ENCODE data around the gene CHST5.
"Not testable (repeated sequence)": the region's sequence is repeated elsewhere in the genome, so short reads cannot be mapped to it uniquely, and the experiment has no call there.

CHST5 gene

DNA sequence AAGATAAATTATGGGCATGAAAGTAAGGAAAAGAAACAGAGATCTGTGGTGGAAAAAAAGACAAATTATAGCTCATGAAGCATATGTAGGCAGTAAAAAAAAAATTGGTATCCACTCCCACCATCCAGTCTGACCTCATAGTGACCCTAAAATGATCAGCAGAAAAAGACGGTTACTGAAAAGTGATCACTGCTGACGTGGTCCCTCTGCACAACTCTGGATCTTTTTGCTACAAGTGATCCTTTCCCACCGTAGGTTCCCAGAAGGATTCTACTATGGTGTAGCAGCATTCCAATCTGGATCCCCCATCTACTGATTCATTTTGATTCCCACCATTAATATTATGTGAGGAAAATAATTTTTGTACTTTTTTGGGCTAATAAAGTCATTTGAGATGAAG is 29.8 kb downstream of the CHST5 start:
- no peak for DNase-seq (ENCODE audit: low spot score)

DNA sequence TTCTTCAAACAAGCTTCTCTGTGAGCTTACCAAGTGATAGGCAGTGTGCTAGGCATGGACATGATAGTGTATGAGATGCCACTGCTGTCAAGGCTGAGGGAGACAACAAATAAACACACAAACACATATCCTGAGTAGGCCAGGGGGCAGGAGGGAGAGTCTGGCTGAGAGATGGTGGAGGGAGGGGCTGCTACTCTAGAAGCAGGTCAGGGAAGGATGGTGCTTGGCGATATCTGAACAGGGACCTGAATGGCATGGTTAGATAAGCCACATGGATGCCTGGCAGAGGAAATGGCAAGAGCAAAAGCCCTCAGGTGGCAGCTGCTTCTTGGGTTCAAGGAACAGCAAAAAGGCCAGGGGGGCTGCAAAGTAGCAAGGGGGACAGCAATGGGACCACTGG is 32.1 kb downstream of the CHST5 start:
- no peak for DNase-seq (ENCODE audit: low spot score)

DNA sequence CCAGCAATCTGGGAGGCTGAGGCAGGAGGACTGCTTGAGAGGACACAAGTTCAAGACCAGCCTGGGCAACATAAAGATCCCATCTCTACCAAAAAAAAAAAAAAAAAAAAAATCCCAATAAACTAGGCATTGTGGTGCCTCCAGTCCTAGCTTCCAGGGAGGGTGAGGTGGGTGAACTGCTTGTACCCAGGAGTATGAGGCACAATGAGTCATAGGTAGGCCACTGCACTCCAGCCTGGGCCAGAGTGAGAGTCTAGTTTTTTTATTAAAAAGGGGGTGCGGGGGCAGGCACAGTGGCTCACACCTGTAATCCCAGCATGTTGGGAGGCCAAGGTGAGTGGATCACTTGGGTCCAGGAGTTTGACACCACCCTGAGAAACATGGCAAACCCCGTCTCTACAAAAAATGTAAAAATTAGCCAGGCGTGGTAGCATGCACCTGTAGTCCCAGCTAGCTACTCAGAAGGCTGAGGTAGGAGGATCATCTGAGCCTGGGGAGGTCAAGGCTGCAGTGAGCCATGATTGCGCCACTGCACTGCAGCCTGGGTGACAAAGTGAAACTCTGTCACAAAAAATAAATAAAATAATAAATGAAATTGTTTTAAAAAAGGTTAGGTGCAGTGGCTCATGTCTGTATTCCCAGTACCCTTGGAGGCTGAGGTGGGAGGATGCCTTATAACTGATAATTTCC is 32.8 kb downstream of the CHST5 start:
- DNase-seq (ENCODE audit: low spot score) = no peak

DNA sequence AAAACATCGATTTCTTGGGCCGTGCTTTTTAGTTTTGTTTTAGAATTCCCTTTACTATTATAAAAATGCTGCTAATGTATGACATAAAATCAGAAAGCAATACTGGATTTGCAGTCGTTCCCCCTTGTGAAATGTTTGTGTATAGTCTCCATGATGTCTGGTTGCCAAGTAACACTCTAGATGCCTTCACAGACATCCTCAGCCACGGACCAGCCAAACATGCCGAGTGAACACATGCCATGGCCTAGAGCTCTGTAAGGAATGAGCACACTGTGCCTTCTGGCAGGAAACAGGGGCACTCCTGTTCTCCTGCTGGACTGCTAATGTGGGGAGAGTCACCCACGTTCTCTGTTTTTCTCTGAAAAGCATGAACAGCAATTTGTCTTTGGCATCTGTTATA is 34.1 kb downstream of the CHST5 start:
- not testable (repeated sequence) for DNase-seq (ENCODE audit: low spot score)

DNA sequence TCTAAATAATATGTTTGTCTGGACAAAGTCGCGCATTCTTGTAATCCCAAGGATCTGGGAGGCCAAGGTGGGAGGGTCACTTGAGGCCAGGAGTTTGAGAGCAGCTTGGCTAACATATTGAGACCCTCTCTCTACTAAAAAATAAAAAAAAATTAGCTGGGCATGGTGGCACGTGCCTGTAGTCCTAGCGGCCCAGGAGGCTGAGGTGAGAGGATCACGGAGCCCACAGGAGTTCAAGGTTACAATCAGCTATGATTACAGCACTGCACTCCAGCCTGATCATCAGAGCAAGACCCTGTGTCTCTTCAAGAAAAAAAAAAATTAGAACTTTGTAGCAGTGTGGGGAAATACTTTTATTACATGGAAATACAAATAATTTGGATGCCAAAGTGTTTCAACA is 34.5 kb downstream of the CHST5 start:
- no peak for DNase-seq (ENCODE audit: low spot score)

DNA sequence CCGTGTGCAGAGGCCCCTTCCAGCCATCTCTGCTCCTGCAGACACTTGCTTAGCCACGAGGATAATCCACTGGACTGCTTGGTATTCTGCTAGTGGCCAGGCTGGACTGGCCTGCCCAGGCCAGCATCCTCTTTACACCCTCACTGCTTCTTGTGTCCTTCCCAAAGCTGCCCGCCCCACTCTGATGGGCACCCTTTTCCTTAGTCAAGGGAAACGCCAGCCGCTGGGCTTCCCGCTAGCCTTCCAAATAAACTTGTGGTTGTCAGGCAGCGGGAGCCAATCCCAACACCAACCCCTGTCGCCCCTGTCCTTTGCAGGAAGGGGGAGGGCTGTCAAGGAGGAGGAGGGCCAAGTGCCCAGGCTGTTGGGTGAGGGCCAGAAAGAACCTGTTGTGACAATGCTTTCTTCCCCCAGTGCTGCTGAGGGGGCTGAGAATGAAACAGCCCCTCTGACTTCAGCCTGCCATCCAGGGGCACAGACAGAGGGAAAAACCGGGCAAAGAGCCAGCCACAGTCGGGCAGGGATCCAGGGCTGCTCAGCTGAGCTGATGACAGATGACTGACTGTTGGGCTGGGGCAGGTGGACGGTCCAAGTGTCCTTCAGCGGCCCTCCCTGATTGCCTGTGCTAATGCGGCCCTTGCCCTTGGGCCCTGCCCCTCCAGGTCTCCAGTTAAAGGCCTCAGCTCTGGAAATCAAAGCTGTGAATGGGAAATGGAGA is 37.1 kb downstream of the CHST5 start:
- not testable (repeated sequence) for DNase-seq (ENCODE audit: low spot score)

DNA sequence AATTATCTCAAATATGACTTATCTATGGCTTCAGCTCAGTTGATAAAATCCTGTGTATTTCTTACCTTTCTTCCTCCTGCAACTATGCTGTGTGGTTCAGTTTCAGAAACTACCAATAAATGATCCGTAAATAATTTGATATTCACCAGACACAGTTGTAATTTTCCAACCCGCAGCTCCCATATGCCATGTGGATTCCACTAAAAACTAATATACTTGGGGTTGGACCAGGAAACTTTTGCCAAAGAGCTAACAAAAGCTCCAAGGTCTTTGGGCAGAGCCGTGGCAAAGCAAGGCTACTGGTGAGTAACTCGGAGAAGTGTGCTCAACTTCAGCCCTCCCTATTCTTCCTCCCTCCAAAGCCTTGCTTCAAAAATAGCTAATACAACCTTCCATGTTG is 38.4 kb downstream of the CHST5 start:
- DNase-seq (ENCODE audit: low spot score) = no peak

DNA sequence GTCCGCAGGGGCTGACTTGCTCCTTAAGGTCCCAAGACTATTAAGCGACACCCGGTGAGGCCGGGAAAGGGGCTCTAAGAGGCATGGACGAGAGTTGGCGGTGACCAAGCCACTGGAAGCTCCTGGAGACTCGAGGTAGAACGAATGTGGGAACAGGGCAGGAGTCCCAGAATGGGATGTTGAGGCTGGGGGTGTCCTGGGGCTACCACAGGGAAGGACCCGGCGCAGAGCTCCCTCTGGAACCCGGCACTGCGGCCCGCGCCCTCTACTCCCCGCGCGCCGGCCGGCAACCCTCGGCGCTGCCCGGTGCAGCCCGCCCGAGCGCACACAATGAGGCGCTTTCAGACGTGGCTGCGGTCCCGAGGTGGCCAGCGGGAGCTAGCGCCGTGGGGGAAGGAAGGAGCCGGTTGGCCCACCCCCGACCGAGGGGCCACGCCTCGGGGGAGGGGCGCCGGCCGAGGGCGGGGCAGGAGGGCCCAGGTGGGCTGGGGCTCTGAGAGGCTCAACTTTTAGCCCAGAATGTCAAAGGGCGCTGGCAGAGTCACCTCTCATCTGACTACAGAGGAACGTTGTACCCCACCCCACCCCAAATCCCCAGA is 40.7 kb downstream of the CHST5 start, which contains the start of gene CHST6:
Gene CHST6 (minus strand): TSS at position 366 of the 599 bp plus-strand sequence. CDS start 15,613 bp downstream, outside the sequence.
- DNase-seq (ENCODE audit: low spot score) = no peak

DNA sequence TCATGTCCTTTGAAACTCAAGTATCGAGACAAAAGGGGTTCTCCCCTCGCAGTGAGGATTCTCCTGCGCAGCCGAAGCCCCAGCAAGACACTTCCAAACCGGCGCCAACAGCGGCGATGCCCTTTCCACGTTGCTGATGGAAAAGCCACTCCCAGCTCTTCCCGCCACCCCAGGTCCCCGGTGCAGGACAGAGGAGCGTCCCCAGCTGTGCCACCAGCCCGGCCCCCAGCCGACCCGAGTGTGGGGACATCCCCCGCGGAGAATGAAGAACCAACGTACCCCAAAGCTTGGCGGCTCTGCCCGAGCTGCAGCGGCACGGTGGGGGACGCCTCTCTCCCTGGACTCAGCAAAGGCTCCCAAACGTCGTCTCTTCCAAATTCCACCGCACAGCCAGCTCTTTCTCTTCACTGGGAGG is 41.2 kb downstream of the CHST5 start:
- no peak for DNase-seq (ENCODE audit: low spot score)

DNA sequence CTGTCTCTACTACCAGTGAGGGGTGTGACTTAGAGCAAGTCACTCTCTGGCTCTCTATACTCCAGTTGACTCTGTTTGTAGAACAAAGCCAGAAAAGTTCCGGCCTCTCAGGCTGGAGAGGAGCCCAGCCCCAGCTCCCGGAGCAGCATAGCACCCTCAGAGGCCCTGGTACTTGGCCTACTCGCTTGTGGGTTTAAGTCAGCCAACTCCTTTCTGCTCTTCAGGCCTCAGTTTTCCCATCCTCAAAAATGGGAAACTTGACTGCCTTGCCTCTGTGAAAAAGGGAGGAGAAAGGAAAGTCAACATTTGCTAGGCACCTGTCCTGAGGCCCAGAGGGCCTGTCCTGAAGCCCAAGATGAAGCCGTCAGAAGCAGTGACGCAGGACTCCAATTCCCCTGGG is 41.7 kb downstream of the CHST5 start:
- DNase-seq (ENCODE audit: low spot score) = no peak

DNA sequence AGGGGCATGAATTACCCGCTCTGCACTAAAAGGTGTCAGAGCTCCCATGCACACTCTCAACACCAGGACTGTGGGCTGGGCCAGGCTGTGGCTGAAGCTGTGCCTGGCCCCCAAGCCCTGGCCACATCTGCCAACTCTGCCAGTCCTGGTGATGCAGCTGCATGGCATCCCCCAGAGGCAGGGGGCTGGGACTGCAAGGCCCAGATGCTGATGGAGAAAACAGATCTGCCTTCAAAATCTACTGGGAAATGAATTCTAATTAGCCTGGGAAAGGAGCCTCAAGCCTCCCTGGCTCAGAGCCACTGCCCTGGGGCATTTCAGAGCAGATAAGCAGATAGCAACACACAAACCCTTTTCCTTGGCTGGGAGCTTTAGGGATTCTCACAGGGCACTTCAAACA is 44.0 kb downstream of the CHST5 start:
- DNase-seq (ENCODE audit: low spot score) = no peak

DNA sequence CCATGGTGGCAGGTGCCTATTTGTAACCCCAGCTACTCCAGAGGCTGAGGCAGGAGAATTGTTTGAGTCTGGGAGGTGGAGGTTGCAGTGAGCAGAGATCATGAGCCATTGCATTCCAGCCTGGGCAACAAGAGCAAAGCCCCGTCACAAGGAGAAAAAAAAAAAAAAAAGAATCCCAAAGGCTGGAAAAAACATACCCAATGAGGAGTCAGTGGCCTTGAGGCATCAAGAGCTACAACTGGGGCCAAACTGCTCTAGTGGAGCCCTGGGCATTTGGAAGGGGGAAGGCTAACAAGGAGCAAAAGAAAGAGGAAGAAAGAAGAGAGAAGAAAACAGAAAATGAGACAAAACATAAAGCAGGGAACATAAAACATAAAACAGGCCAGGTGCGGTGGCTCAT is 47.6 kb downstream of the CHST5 start:
- no peak for DNase-seq (ENCODE audit: low spot score)

DNA sequence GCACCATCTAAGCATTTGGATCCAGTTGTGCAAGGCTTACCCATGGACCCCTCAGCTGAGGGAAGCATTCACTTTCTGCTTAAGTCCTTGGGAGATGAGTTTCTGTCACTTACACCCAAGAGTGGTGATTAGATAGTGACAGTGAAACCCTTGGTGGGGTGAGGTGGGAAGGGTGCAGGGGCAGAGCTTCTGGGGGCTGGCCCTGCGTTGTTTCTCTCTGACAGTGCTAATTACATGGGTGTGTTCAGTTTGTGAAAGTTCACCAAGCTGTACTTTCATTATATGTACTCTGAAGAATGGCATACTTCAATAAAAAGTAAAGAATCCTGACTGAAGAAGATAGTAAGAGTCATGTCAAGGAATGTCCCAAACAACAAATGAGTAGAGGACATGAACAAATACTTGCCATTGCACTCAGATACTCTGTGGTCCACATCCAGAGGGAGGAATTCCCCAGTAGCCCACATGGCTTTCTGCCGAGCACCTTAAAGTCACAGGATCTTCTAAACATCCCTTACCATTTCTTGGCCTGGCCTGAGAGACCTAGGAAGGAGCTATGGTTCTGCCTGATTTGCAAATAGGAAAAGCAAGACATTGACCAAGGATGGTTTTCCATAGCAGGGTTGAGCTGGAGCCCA is 49.1 kb downstream of the CHST5 start:
- no peak for DNase-seq (ENCODE audit: low spot score)

DNA sequence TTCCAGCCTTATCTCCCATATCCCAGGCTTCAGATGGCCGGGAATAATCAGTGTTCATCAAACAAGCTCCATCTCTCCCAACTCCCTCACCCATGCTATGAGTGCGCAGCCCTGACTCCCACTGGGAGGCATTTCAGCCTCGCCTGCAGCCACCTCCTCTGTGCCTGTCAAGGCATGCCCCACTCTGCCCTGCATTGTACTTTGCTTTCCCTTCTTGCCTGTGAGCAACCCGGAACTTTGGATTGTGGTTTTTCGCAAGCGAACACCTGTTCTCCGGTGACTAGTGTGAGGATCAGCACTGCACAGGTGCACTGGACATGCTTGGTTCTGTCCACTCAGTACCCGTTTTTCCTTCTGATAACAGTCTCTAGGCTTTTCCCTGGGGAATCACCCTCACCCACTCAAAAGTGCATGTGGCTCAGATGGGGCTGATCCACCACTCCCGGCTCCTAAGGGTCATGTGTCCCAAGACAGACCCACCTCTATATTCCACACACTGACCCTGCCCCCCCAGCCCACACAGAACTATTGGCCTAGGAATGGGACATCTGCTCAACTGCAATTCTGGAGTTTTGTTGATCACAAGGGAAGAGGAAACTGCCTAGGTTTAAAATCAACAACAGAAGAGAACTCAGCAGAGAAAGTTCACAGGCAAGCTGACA is 49.8 kb downstream of the CHST5 start:
- DNase-seq (ENCODE audit: low spot score) = no peak

DNA sequence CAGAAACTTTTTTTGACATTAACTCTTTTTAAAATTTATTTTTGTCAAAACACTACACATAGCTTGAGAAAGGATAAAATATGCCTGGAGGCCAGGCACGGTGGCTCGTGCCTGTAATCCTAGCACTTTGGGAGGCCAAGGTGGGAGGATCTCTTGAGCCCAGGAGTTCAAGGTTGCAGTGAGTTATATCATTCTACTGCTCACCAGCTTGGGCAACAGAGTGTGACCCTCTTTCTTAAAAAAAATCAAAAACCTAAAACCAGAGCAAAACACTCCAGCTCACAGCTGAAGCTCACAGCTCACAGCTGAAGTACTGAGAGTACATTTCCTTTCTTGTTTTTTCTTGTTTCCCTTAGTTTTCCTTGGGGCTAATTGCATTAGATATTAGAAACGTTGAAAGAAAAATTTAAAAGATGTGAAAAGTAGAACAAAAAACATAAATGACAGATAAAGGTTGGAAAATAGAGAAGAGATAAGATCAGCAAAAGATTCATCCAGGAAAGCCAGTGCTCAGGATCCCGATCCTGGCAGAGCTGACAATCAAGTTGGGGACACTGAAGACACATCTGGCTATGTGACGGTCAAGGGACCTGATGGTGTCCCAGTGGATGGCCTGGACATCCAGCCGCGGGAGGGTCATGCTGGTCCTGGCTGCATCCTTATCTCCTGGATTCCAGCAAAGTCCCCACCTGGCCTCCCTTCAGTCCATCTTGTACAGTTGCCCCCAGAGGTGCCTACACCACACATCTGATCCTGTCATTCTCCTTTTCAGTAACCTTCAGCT is 50.5 kb downstream of the CHST5 start:
- DNase-seq (ENCODE audit: low spot score) = no peak

DNA sequence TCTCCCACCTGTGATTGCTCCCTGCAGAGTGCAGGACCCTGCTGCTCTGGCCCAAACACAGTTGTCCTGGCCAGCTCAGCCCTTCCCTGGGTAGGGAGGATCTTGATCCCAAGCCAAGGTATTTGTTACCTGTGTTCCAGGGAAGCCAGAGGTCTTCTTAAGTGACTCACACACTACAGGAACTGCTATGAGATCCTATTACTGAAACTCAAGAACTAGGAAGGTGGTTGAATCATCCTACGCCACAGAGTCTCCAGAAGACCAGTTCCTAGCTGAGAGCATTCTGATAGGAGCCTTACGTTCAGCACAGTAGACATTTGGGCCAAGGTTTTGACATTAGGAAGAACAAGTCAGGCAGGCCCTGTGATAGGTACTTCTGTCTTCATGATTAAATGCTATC is 52.7 kb downstream of the CHST5 start:
- no peak for DNase-seq (ENCODE audit: low spot score)

DNA sequence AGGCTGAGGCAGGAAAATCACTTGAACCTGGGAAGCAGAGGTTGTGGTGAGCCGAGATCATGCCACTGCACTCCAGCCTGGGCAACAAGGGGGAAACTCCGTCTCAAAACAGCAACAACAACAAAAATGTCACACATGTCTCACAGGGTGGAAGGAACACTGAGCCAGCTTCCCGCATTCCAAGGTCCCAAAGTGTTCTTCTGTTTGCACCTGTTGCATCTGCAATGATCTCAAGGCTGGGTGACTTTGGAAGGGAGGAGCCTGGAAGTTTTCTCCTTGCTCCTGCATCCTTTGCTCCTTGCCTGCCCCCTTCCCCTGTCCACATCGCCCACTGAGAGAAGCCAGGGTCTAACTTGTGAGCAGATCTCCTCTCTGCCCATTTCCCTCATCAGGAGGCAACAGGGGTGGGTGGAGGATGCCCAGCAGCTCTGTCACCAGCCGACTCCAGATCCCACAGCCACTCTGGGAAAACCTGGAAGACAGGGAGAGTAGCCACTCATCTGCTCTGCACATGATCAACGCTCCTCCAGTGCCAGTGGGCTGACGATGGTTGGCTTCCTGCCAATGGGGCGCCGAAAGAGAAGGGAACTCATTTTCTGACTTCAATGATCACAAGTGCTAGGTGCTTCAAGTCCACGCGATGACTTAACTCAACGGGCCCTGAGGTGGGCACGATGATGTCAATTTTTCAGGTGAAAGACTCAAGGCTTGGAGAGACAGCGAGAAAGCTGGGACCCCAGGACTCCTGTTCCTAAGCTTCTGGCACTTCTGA is 53.3 kb downstream of the CHST5 start:
- no peak for DNase-seq (ENCODE audit: low spot score)

DNA sequence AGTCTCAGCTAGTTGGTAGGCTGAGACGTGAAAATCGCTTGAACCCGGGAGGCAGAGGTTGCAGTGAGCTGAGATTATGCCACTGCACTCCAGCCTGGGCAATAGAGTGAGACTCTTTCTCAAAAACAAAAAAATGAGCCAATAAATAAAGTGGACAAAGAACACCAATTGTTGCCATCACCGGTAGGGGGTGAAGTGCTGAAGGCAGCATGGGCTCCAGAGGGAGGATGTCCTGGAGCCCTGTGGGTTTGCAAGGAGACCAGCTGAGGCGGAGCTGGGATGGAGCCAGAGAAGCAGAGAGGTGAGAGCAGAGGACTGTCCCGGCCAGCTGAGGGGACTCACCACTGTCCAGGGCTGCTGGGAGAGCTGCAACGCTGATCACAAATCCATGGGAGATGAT is 54.4 kb downstream of the CHST5 start:
- DNase-seq (ENCODE audit: low spot score) = no peak

DNA sequence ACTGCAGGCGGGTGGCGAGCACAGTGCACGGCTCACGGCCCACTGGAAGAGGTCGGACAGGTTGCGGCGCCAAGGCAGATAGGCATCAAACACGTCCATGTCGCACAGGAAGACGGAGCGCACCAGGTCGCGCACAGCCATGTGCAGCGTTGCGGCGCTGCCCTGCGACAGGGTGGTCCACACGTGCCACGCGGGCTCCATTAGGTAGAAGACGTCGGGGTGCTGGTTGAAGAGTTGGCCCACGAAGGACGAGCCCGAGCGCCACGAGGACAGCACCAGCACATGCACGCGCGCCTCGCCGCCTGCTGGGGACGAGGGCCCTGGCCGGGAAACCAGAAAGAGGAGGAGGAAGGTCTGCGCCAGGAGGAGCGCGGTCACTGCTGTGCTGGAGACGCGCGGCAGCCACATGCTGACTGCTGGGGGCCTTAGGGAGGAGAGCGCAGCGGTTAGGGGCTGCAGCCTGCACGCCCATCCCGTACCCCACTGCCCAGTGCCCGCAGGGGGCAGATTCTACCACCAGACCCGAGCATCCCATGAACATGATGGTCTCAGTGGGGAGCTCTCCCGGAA is 56.4 kb downstream of the CHST5 start:
- no peak for DNase-seq (ENCODE audit: low spot score)
